MM.1S (cell line): ENCODE measurements around the gene PLEKHA7.

Experiments used
- DNase-seq: peaks from one replicate; pipeline ENCODE4 v3.0.0-alpha.2; 2015
- H2AFZ ChIP-seq: fragments of 300-600 bp; sonication (generic); 2 replicates; pipeline ENCODE4 v1.6.0; 2016; ENCODE audit warnings: antibody characterized with exemption, low read length
- H3F3A ChIP-seq: fragments of 300-600 bp; sonication (generic); 2 replicates; pipeline ENCODE4 v1.6.1; 2016; ENCODE audit warnings: mild to moderate bottlenecking, antibody characterized with exemption, low read length, moderate library complexity, mixed read lengths; ENCODE audit not compliant: insufficient read depth
- H3K27ac ChIP-seq: fragments of 300-600 bp; sonication (generic); 2 replicates; pipeline ENCODE4 v1.5.1; 2016; ENCODE audit warnings: mild to moderate bottlenecking, low read length
- H3K27me3 ChIP-seq: fragments of 300-600 bp; sonication (generic); replicated peaks from 2 replicates; pipeline ENCODE4 v1.6.0; 2016; ENCODE audit warnings: low read length; ENCODE audit not compliant: insufficient read depth
- H3K36me3 ChIP-seq: fragments of 300-600 bp; sonication (generic); replicated peaks from 2 replicates; pipeline ENCODE4 v1.6.1; 2016; ENCODE audit warnings: mild to moderate bottlenecking, low read length, mixed read lengths; ENCODE audit not compliant: insufficient read depth
- H3K4me1 ChIP-seq: fragments of 300-600 bp; sonication (generic); 2 replicates; pipeline ENCODE4 v1.6.1; 2016; ENCODE audit warnings: low read length, mixed read lengths
- H3K4me2 ChIP-seq: fragments of 300-600 bp; sonication (generic); 2 replicates; pipeline ENCODE4 v1.6.0; 2016; ENCODE audit warnings: low read depth, low read length
- H3K4me3 ChIP-seq: fragments of 300-600 bp; sonication (generic); 2 replicates; pipeline ENCODE4 v1.5.1; 2016; ENCODE audit warnings: low read length, mixed read lengths
- H3K79me2 ChIP-seq: fragments of 300-600 bp; sonication (generic); 2 replicates; pipeline ENCODE4 v1.6.1; 2016; ENCODE audit warnings: mixed run types, low read length, mixed read lengths
- H3K9ac ChIP-seq: fragments of 300-600 bp; sonication (generic); 2 replicates; pipeline ENCODE4 v1.6.1; 2016; ENCODE audit warnings: low read length, mixed read lengths
- H3K9me2 ChIP-seq: fragments of 300-600 bp; sonication (generic); replicated peaks from 2 replicates; pipeline ENCODE4 v1.6.1; 2016; ENCODE audit warnings: mild to moderate bottlenecking, low read length, mixed read lengths; ENCODE audit not compliant: insufficient read depth
- H3K9me3 ChIP-seq: fragments of 300-600 bp; sonication (generic); replicated peaks from 2 replicates; pipeline ENCODE4 v1.6.1; 2016; ENCODE audit warnings: mild to moderate bottlenecking, low read length, mixed read lengths; ENCODE audit not compliant: insufficient read depth
- H4K20me1 ChIP-seq: fragments of 300-600 bp; sonication (generic); 2 replicates; pipeline ENCODE4 v1.6.1; 2016; ENCODE audit warnings: mild to moderate bottlenecking, low read length, moderate library complexity, mixed read lengths; ENCODE audit not compliant: insufficient read depth
- EZH2 ChIP-seq: fragments of 300-600 bp; sonication (generic); optimal IDR thresholded peaks from 2 replicates; pipeline ENCODE3; 2017; ENCODE audit warnings: low read depth, mild to moderate bottlenecking, antibody characterized with exemption, low read length, mixed read lengths
- EZH2phosphoT487 ChIP-seq: fragments of 300-600 bp; sonication (generic); IDR thresholded peaks from 2 replicates; pipeline ENCODE4 v1.6.1; 2018; ENCODE audit warnings: antibody characterized with exemption, low read length
- TF ChIP-seq, protein P1 (sequence below): fragments of 300-600 bp; sonication (generic); IDR thresholded peaks from 2 replicates; pipeline ENCODE4 v1.5.1; 2016; ENCODE audit warnings: antibody characterized with exemption, low read length, mixed read lengths

The PLEKHA7 gene

GRCh38 chr11:16780698-16781550, 233.3 kb downstream of the PLEKHA7 start:
- no peak overlapping the region for H3K9ac ChIP-seq
- H3F3A ChIP-seq = no peaks in the 10 kb centered on the region
- no peak for TF ChIP-seq EZH2phosphoT487
- H3K4me1 ChIP-seq = no peaks in the 10 kb centered on the region
- no peak overlapping the region for H2AFZ ChIP-seq
- H3K27me3 ChIP-seq = no peaks in the 10 kb centered on the region
- H3K9me2 ChIP-seq = no peaks in the 10 kb centered on the region
- no peak overlapping the region for H3K4me3 ChIP-seq
- no peaks in the 10 kb centered on the region for H3K79me2 ChIP-seq
- no peaks in the 10 kb centered on the region for H3K9me3 ChIP-seq
- no peaks in the 10 kb centered on the region; the same call in 1 of the 2 replicates for H3K36me3 ChIP-seq
- H3K4me2 ChIP-seq = no peak overlapping the region
- H3K27ac ChIP-seq = no peak overlapping the region
- H4K20me1 ChIP-seq = no peaks in the 10 kb centered on the region
- DNase-seq = no peak

DNA sequence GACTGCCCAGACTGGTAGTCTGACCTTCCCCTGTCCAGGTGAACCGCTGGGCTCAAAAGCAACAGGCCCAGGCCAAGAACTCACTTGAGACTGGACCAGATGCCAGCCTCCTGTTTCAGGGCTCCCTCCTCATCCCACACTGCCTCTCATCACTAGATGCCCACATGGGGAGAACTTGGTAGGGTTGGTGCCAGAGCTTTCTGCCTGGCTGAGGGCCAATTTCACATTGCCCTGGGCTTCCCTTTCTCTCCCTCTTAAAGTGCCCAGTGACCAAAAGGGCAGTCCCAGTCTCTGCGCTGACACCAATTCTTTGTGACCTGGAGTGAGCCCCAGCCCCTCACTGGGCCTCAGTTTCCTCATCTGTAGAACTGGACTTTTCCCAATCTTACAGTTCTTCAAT, 234.1 kb downstream of the PLEKHA7 start:
- no peak for DNase-seq
- Histone ChIP-seq H3K9me3 (no peaks in the 10 kb centered on the region), H3K4me3 (no peak overlapping the region), H3K79me2 (no peaks in the 10 kb centered on the region), H3K27ac (no peak overlapping the region), H3K4me1 (no peaks in the 10 kb centered on the region), H2AFZ (no peak overlapping the region), H3K9ac (no peak overlapping the region), H3K9me2 (no peaks in the 10 kb centered on the region), H4K20me1 (no peaks in the 10 kb centered on the region), H3K4me2 (no peak overlapping the region), H3K36me3 (no peaks in the 10 kb centered on the region; the same call in 1 of the 2 replicates), H3K27me3 (no peaks in the 10 kb centered on the region), H3F3A (no peaks in the 10 kb centered on the region)
- TF ChIP-seq EZH2 = no peak
- TF ChIP-seq, protein P1, sequence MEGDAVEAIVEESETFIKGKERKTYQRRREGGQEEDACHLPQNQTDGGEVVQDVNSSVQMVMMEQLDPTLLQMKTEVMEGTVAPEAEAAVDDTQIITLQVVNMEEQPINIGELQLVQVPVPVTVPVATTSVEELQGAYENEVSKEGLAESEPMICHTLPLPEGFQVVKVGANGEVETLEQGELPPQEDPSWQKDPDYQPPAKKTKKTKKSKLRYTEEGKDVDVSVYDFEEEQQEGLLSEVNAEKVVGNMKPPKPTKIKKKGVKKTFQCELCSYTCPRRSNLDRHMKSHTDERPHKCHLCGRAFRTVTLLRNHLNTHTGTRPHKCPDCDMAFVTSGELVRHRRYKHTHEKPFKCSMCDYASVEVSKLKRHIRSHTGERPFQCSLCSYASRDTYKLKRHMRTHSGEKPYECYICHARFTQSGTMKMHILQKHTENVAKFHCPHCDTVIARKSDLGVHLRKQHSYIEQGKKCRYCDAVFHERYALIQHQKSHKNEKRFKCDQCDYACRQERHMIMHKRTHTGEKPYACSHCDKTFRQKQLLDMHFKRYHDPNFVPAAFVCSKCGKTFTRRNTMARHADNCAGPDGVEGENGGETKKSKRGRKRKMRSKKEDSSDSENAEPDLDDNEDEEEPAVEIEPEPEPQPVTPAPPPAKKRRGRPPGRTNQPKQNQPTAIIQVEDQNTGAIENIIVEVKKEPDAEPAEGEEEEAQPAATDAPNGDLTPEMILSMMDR = no peak
- no peak for TF ChIP-seq EZH2phosphoT487

DNA sequence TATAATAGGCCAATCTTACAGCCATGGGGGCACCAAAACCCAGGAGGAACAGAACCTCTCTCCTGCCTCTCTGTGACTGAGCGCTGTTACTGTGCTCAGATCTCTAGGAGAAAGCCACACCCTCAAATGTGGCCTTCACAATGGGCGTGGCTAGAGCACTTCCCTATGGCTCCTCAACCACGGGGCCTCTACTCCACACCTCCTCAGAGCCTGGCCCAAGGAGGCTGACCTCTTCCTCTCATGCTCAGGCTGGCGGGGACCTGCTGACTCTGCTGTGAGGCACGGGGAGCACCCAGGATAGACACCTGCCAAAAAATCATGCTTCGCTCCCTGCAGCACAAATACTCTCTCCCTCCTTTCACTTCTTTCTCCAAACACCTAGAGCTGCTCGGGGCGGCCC, 234.8 kb downstream of the PLEKHA7 start:
- Histone ChIP-seq H3K4me3 (no peak overlapping the region), H4K20me1 (no peaks in the 10 kb centered on the region), H3K36me3 (no peaks in the 10 kb centered on the region; the same call in 1 of the 2 replicates), H3K9ac (no peak overlapping the region), H3K4me2 (no peak overlapping the region), H3K9me2 (no peaks in the 10 kb centered on the region), H3K27me3 (no peaks in the 10 kb centered on the region), H3F3A (no peaks in the 10 kb centered on the region), H3K79me2 (no peaks in the 10 kb centered on the region), H3K4me1 (no peaks in the 10 kb centered on the region), H3K27ac (no peak overlapping the region), H3K9me3 (no peaks in the 10 kb centered on the region), H2AFZ (no peak overlapping the region)
- no peak for TF ChIP-seq EZH2
- no peak for DNase-seq

DNA sequence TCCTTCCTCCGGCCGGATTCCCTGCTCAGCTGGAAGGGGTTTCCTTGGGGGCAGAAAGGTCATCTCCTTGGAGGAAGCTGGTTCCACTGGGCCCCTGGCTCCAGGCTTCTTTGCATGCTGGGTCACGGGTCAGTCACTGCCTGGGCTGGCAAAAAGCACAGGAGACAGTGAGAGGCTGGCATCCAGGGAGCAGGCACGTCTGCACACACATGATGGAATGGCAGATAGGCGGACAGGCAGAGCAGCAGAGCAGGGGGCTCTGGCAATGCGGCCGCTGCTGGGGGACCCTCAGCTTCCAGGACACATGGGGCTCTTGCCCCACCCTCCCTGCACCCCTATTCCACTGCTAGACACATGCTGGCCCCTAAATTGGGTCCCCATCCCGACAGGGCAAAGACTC, 235.3 kb downstream of the PLEKHA7 start:
- H3K27ac ChIP-seq = no peak overlapping the region
- DNase-seq = no peak
- no peaks in the 10 kb centered on the region; the same call in 1 of the 2 replicates for H3K36me3 ChIP-seq
- no peaks in the 10 kb centered on the region for H3K9me2 ChIP-seq
- no peaks in the 10 kb centered on the region for H3K9me3 ChIP-seq
- no peak overlapping the region for H3K4me2 ChIP-seq
- no peaks in the 10 kb centered on the region for H3K79me2 ChIP-seq
- H3K9ac ChIP-seq = no peak overlapping the region
- no peaks in the 10 kb centered on the region for H3K4me1 ChIP-seq
- H3K4me3 ChIP-seq = no peak overlapping the region
- no peak for TF ChIP-seq EZH2
- TF ChIP-seq, protein P1 = no peak
- TF ChIP-seq EZH2phosphoT487 = no peak
- no peak overlapping the region for H2AFZ ChIP-seq
- no peaks in the 10 kb centered on the region for H3F3A ChIP-seq
- no peaks in the 10 kb centered on the region for H3K27me3 ChIP-seq
- H4K20me1 ChIP-seq = no peaks in the 10 kb centered on the region
